SK-N-SH treated with all-trans-retinoic acid at 6 μM for 48 hours (cell line): Measurements from ENCODE around the gene CHAF1A.

Source experiments
- ATAC-seq: fragments of 200-7000 bp; cut with Tn5 transposase; 3 replicates; pipeline ENCODE4 v1.9.1; 2020; ENCODE audit warnings: mild to moderate bottlenecking, moderate library complexity
- ARNTL ChIP-seq: fragments of 450-650 bp; formaldehyde crosslinking; IDR thresholded peaks from 2 replicates; pipeline ENCODE4 v1.5.0; 2020; ENCODE audit warnings: low read depth, mild to moderate bottlenecking, moderate library complexity, borderline replicate concordance
- CREB5 ChIP-seq: fragments of 250-450 bp; sonication (Bioruptor Pico); IDR thresholded peaks from 2 replicates; pipeline ENCODE4 v1.5.1; 2020; ENCODE audit warnings: low read depth, mild to moderate bottlenecking, moderate library complexity
- CSRNP3 ChIP-seq: fragments of 250-450 bp; sonication (Bioruptor Pico); IDR thresholded peaks from 2 replicates; pipeline ENCODE4 v1.5.1; 2021; ENCODE audit warnings: mild to moderate bottlenecking, moderate library complexity
- ESRRG ChIP-seq: fragments of 250-450 bp; sonication (Bioruptor Pico); IDR thresholded peaks from 2 replicates; pipeline ENCODE4 v1.6.1; 2021; ENCODE audit warnings: mild to moderate bottlenecking
- GLIS3 ChIP-seq: fragments of 250-450 bp; sonication (Bioruptor Pico); IDR thresholded peaks from 2 replicates; pipeline ENCODE4 v1.5.0; 2020; ENCODE audit warnings: mild to moderate bottlenecking, moderate library complexity
- ISL1 ChIP-seq: fragments of 250-450 bp; sonication (Bioruptor Pico); IDR thresholded peaks from 2 replicates; pipeline ENCODE4 v2.1.2; 2022; ENCODE audit warnings: mild to moderate bottlenecking, moderate library complexity
- OSR1 ChIP-seq: fragments of 250-450 bp; sonication (Bioruptor Pico); IDR thresholded peaks from 2 replicates; pipeline ENCODE4 v1.8.0; 2022; ENCODE audit warnings: moderate library complexity, mild to moderate bottlenecking, inconsistent platforms
- POU6F1 ChIP-seq: fragments of 250-450 bp; sonication (Bioruptor Pico); IDR thresholded peaks from 2 replicates; pipeline ENCODE4 v1.8.0; 2021; ENCODE audit warnings: low read depth, mild to moderate bottlenecking, moderate library complexity, borderline replicate concordance
- PPARA ChIP-seq: fragments of 250-450 bp; sonication (Bioruptor Pico); IDR thresholded peaks from 2 replicates; pipeline ENCODE4 v1.5.0; 2020; ENCODE audit warnings: mild to moderate bottlenecking, borderline replicate concordance
- RARB ChIP-seq: fragments of 250-450 bp; sonication (Bioruptor Pico); IDR thresholded peaks from 2 replicates; pipeline ENCODE4 v1.8.0; 2021; ENCODE audit warnings: mild to moderate bottlenecking, moderate library complexity
- TSHZ2 ChIP-seq: fragments of 250-450 bp; sonication (Bioruptor Pico); IDR thresholded peaks from 2 replicates; pipeline ENCODE4 v1.5.0; 2020; ENCODE audit warnings: mild to moderate bottlenecking, moderate library complexity
- ZC3H10 ChIP-seq: fragments of 250-450 bp; sonication (Bioruptor Pico); IDR thresholded peaks from 2 replicates; pipeline ENCODE4 v1.5.1; 2021; ENCODE audit warnings: mild to moderate bottlenecking, moderate library complexity
- ZFP3 ChIP-seq: fragments of 250-450 bp; sonication (Bioruptor Pico); IDR thresholded peaks from 2 replicates; pipeline ENCODE4 v1.5.0; 2020; ENCODE audit warnings: mild to moderate bottlenecking, moderate library complexity
- ZFP30 ChIP-seq: fragments of 450-650 bp; formaldehyde crosslinking; IDR thresholded peaks from 2 replicates; pipeline ENCODE4 v1.5.0; 2022; ENCODE audit warnings: mild to moderate bottlenecking, moderate library complexity
- ZNF565 ChIP-seq: fragments of 450-650 bp; formaldehyde crosslinking; conservative IDR thresholded peaks from 2 replicates; pipeline ENCODE4 v1.5.0; 2020; ENCODE audit warnings: low read depth, mild to moderate bottlenecking, moderate library complexity
- ZNF70 ChIP-seq: fragments of 450-650 bp; formaldehyde crosslinking; IDR thresholded peaks from 2 replicates; pipeline ENCODE4 v1.5.0; 2020; ENCODE audit warnings: mild to moderate bottlenecking, moderate library complexity

The CHAF1A gene

GRCh38 chr19:4361152-4362046 lies 41.0 kb upstream of the CHAF1A start:
- TF ChIP-seq CSRNP3 (CRISPR knock-in tag) (no peak), ISL1 (CRISPR knock-in tag) (no peak), ARNTL (no peak), ESRRG (CRISPR knock-in tag) (no peak), TSHZ2 (CRISPR knock-in tag) (no peak), POU6F1 (no peak), ZNF565 (CRISPR knock-in tag) (no peak), ZFP3 (CRISPR knock-in tag) (no peak)
- TF ChIP-seq, all 23 proteins: peak for 0
- ATAC-seq: no peak

GRCh38 chr19:4362101-4362828 lies 40.2 kb upstream of the CHAF1A start:
- ATAC-seq: no peak
- TF ChIP-seq POU6F1 (no peak), OSR1 (no peak), ZC3H10 (CRISPR knock-in tag) (no peak), ZNF565 (CRISPR knock-in tag) (no peak), GLIS3 (CRISPR knock-in tag) (no peak), ZNF70 (CRISPR knock-in tag) (no peak), ARNTL (no peak)

- no peak for TF ChIP-seq RARB (CRISPR knock-in tag)
- no peak for TF ChIP-seq POU6F1
- no peak for TF ChIP-seq ISL1 (CRISPR knock-in tag)
- TF ChIP-seq CREB5 (CRISPR knock-in tag): no peak
- TF ChIP-seq ZFP3 (CRISPR knock-in tag): no peak
- TF ChIP-seq ZNF70 (CRISPR knock-in tag): no peak
- no peak for TF ChIP-seq ESRRG (CRISPR knock-in tag)
- TF ChIP-seq OSR1: no peak
- TF ChIP-seq ZFP30 (CRISPR knock-in tag): no peak
- no peak for TF ChIP-seq GLIS3 (CRISPR knock-in tag)
- no peak for TF ChIP-seq PPARA (CRISPR knock-in tag)
- peak; percentile 33 for ATAC-seq
These were observed 39.5 kb upstream of the CHAF1A start for GRCh38 chr19:4362831-4363545.
